Activated naive CD8-positive, alpha-beta T cell (primary cell): ENCODE measurements around the gene SS18L1.

ENCODE experiments used
- H3K27ac Mint-ChIP-seq: one replicate; pipeline ENCODE4 v1.8.0; 2021; ENCODE audit warnings: mixed read lengths
- H3K27me3 Mint-ChIP-seq: one replicate; pipeline ENCODE4 v1.8.0; 2021; ENCODE audit warnings: mixed read lengths
- H3K36me3 Mint-ChIP-seq: one replicate; pipeline ENCODE4 v1.8.0; 2021; ENCODE audit warnings: mixed read lengths
- H3K4me1 Mint-ChIP-seq: one replicate; pipeline ENCODE4 v1.8.0; 2021; ENCODE audit warnings: low read depth, mixed read lengths
- H3K4me3 Mint-ChIP-seq: one replicate; pipeline ENCODE4 v1.8.0; 2021; ENCODE audit warnings: mild to moderate bottlenecking, mixed read lengths
- H3K9me3 Mint-ChIP-seq: one replicate; pipeline ENCODE4 v1.8.0; 2021; ENCODE audit warnings: low read depth, mixed read lengths

The SS18L1 gene

DNA sequence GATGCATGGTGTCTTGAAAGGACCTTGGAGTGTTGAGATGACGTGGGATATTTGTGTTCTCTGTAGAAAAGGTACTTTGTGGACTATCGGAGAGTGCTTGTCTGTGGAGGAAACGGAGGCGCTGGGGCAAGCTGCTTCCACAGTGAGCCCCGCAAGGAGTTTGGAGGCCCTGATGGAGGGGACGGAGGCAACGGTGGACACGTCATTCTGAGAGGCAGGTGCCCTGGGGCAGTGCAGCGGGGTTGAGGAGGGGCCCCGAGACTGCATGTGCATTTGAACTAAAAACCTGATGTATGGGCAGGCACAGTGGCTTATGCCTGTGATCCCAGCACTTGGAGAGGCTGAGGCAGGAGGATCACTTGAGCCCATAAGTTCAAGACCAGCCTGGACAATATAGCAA, 52.2 kb downstream of the SS18L1 start:
- peaks cover 7% of the 10 kb centered on the region for H3K36me3 Mint-ChIP-seq
- no peaks in the 10 kb centered on the region for H3K9me3 Mint-ChIP-seq
- H3K4me3 Mint-ChIP-seq = no peak overlapping the region
- no peak overlapping the region for H3K27ac Mint-ChIP-seq
- H3K27me3 Mint-ChIP-seq = no peaks in the 10 kb centered on the region
- peaks cover 1% of the 10 kb centered on the region for H3K4me1 Mint-ChIP-seq

DNA sequence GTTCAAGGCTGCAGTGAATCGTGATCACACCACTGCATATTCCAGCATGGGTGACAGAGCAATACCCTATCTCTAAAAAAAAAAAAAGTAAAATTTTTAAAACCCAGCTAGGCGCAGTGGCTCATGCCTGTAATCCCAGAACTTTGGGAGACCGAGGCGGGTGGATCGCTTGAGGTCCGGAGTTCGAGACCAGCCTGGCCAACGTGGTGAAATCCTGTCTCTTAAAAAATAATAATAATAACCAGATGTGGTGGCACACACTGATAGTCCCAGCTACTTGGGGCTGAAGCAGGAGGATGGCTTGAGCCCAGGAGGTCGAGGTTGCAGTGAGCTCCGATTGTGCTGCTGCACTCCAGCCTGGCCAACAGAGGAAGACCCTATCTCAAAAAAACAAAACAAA, 52.7 kb downstream of the SS18L1 start:
- Mint-ChIP-seq H3K4me3 (no peak overlapping the region), H3K36me3 (peaks cover 7% of the 10 kb centered on the region), H3K27me3 (no peaks in the 10 kb centered on the region), H3K4me1 (peaks cover 1% of the 10 kb centered on the region), H3K27ac (no peak overlapping the region), H3K9me3 (no peaks in the 10 kb centered on the region)

DNA sequence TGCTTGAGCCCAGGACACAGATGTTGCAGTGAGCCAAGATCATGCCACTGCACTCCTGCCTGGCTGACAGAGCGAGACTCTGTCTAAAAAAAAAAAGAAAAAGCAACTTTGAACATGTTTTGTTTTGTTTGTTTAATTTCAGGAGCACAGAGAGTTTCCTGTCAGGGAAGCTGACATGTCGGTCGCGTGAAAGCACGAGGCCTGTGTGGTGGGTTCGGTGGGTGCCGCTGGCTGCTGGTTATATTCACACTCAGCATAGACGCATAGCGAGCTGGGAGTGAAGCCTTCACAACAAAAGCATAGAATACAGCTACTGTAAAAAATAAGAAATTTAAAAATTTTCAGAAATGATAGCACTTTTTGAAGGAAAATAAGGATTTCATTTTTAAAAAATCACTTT, 53.7 kb downstream of the SS18L1 start:
- peaks cover 1% of the 10 kb centered on the region for H3K4me1 Mint-ChIP-seq
- no peaks in the 10 kb centered on the region for H3K27me3 Mint-ChIP-seq
- H3K4me3 Mint-ChIP-seq = no peak overlapping the region
- H3K36me3 Mint-ChIP-seq = peaks cover 7% of the 10 kb centered on the region
- no peaks in the 10 kb centered on the region for H3K9me3 Mint-ChIP-seq
- no peak overlapping the region for H3K27ac Mint-ChIP-seq

DNA sequence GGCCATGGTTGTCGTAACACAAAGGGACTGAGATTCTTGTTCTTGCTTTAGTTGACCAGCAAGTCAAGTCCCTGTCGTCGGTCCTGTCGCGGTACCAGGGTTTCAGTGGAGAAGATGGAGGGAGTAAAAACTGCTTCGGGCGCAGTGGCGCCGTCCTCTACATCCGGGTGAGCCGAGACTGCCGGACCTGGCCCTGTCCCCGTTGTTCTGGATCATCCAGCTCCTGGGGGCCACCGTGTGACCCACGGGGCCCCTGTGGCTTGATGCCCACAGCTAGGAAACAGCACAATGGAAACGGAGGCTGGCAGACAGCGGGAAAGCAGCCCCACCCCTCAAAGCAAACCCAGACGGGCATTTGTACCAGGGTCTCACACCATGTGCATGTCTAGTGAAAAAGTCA, 54.2 kb downstream of the SS18L1 start:
- H3K4me3 Mint-ChIP-seq = no peak overlapping the region
- peaks cover 1% of the 10 kb centered on the region for H3K4me1 Mint-ChIP-seq
- H3K36me3 Mint-ChIP-seq = peaks cover 7% of the 10 kb centered on the region
- H3K9me3 Mint-ChIP-seq = no peaks in the 10 kb centered on the region
- H3K27ac Mint-ChIP-seq = no peak overlapping the region
- no peaks in the 10 kb centered on the region for H3K27me3 Mint-ChIP-seq

DNA sequence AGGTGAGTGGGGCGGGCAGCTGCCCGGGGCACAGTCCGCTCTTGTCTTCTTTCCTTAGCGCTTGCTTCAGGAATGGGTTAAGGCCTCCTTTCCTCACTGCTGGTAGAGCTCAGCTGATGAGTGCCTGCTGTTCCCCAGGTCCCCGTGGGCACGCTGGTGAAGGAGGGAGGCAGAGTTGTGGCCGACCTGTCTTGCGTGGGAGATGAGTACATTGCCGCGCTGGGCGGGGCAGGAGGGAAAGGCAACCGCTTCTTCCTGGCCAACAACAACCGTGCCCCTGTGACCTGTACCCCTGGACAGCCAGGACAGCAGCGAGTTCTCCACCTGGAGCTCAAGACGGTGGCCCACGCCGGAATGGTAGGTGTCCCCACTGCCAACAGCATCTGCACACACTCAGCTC, 54.9 kb downstream of the SS18L1 start:
- H3K36me3 Mint-ChIP-seq = peaks cover 7% of the 10 kb centered on the region
- peaks cover 1% of the 10 kb centered on the region for H3K4me1 Mint-ChIP-seq
- no peaks in the 10 kb centered on the region for H3K27me3 Mint-ChIP-seq
- H3K4me3 Mint-ChIP-seq = no peak overlapping the region
- no peak overlapping the region for H3K27ac Mint-ChIP-seq
- no peaks in the 10 kb centered on the region for H3K9me3 Mint-ChIP-seq

DNA sequence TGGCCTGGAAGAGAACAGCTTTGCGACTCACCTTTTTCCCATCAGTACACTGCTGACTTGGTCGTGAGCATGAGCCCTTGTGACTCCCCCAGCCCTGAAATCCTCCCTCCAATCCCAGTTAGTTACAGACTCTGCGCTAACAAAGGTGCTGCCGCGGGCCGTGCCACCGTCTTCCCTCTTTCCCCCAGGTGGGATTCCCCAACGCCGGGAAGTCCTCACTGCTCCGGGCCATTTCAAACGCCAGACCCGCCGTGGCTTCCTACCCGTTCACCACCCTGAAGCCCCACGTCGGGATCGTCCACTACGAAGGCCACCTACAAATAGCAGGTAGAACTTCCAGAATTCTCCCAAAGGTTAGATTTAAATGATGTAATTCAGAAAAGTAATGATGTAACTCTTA, 55.4 kb downstream of the SS18L1 start:
- no peaks in the 10 kb centered on the region for H3K9me3 Mint-ChIP-seq
- H3K4me3 Mint-ChIP-seq = no peak overlapping the region
- H3K27me3 Mint-ChIP-seq = no peaks in the 10 kb centered on the region
- no peak overlapping the region for H3K27ac Mint-ChIP-seq
- peaks cover 1% of the 10 kb centered on the region for H3K4me1 Mint-ChIP-seq
- H3K36me3 Mint-ChIP-seq = peaks cover 7% of the 10 kb centered on the region

DNA sequence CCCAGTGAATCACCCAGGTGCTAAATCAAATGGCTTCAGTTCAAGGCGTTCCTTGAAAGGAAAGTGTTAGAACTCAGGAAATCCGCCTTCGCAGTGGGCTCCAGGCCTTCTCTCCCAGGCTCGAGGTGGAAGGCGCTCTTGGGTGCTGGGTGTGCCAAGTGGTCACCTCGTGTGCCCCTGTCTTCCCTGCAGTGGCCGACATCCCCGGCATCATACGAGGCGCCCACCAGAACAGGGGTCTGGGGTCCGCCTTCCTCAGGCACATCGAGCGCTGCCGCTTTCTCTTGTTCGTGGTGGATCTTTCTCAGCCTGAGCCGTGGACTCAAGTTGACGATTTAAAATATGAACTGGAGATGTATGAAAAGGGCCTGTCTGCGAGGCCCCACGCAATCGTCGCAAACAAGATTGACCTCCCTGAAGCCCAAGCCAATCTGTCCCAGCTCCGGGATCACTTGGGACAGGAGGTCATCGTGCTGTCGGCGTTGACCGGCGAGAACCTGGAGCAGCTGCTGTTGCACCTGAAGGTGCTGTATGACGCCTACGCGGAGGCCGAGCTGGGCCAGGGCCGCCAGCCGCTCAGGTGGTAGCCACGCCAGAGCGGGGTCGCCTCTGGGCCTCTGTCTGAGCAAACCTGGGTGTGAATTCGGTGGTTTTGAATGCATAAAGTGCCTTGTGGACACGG, 57.1 kb downstream of the SS18L1 start:
- Mint-ChIP-seq H3K36me3 (peaks cover 5% of the 10 kb centered on the region), H3K27me3 (no peaks in the 10 kb centered on the region), H3K4me3 (no peak overlapping the region), H3K27ac (no peak overlapping the region), H3K9me3 (no peaks in the 10 kb centered on the region), H3K4me1 (no peaks in the 10 kb centered on the region)

DNA sequence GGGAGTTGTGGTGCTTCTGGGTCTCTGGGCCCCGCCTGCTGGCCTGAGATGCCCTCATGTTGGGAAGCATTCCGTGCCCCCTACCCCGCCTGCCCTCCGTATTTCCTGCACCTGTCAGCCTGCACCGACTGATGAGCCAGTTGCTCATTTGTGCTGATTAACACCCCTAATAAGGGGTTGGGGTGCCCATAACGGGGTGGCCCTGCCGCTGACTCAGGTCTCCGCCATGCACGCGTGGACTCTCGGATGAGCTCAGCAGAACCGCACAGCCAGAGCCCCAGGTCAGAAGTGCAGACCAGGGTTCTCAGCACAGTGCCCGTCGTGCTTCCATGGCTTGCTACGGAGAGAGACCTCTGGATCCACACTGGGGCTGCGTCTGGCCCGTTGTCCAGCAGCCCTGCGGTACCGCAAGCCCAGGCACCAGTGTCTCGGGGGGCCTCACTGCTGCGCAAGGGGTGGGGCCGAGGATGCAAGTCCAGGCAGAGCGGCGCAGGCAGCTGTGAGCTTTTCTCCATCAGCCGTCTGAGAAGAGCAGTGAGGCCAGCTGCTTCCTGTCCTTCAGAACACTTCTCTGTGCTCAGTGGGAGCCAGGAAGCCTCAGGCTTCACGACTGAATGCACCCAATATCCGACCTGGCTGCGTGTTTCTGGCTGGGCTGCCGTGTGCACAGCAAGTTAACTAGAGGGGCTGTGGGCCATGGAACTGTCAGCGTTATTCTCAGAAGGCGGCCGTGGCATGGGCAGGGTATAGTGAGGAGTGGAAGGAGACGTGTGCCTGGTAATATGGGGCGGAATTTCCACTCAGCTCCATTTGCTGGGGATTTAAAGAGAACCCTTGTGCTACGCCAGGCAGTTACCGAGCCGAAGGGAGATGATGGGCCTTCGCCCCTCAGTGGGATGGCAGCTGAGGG, 57.9 kb downstream of the SS18L1 start:
- Mint-ChIP-seq H3K27me3 (no peaks in the 10 kb centered on the region), H3K9me3 (no peaks in the 10 kb centered on the region), H3K27ac (no peak overlapping the region), H3K4me1 (no peaks in the 10 kb centered on the region), H3K36me3 (peaks cover 4% of the 10 kb centered on the region), H3K4me3 (no peak overlapping the region)

DNA sequence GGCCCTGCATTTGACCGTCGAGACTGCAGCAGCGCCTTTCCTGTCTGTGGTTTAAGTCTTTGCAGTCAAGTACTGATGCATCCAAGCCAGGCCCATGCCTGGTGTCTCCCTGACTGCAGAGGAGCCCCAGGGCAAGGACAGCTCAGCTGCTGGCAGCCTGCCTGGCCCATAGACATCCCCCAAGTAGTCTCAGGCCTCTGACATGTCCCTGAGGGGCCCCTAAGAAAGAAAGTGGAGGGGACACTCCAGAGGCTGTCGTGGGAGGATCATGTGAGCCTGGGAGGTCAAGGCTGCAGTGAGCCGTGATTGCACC, 58.5 kb downstream of the SS18L1 start:
- H3K4me3 Mint-ChIP-seq = no peak overlapping the region
- H3K36me3 Mint-ChIP-seq = peaks cover 4% of the 10 kb centered on the region
- H3K27me3 Mint-ChIP-seq = no peaks in the 10 kb centered on the region
- no peaks in the 10 kb centered on the region for H3K4me1 Mint-ChIP-seq
- no peaks in the 10 kb centered on the region for H3K9me3 Mint-ChIP-seq
- no peak overlapping the region for H3K27ac Mint-ChIP-seq

DNA sequence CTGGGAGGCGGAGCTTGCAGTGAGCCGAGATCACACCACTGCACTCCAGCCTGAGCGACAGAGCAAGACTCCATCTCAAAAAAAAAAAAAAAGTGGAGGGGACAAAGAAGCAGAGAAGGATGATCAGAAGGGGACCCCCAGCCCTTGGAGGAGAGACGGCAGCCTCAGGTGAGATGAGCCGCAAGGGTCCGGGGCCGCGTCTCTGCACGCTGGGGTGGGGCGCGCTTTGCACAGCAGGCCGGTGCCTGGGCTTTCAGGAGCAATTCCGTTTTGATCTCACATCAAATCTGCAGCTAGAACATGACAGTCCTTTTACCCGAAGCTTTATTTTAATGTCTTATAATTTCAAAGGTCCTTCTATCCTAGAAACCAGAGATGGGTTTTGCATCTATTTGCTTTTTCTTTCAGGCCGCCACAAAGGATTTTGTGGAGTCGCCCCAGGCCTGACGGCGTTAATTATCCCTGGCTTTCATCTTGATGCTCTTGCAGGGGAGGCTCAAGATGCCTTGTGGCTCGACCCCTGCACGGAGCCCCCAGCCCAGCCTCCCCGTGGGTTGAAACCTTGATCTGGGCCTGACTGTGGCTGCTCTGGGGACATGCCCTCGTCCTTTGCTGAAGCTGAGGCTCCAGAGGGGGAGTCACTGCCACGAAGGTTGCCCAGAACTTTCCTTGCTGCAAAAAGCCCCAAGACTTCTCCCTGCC, 59.3 kb downstream of the SS18L1 start:
- Mint-ChIP-seq H3K9me3 (no peaks in the 10 kb centered on the region), H3K4me3 (no peak overlapping the region), H3K36me3 (peaks cover 4% of the 10 kb centered on the region), H3K4me1 (no peaks in the 10 kb centered on the region), H3K27ac (no peak overlapping the region), H3K27me3 (no peaks in the 10 kb centered on the region)

DNA sequence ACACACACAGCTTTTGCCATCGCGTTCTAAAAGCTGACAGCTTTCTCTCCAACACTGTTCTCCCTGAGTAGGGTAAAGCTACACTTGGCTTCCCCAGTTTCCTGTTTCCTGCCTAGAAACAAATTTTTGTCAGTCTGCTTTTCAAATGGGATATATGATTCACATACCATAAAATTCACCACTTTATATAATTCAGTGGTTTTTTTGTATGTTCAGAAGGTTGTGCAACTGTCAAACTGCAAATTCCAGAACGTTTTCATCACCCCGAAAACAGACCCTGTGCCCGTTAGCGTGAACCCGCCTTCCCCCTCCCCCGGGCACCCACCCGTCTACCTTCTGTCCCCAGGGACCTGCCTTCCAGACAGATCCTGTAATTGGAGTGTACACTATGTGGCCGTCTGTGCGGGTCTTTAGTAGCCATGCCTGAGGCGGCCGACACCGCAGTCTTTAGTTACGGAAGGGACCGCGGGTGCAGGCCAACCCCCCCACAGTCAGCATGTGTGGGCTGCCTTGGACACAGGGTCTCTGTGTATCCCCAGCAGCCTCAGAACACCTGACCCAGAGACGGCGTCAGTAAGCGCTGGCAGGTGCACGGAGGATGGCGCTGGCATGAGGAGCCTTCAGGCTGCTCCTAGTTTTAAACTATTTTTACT, 59.9 kb downstream of the SS18L1 start:
- H3K27ac Mint-ChIP-seq = no peak overlapping the region
- H3K4me3 Mint-ChIP-seq = no peak overlapping the region
- no peaks in the 10 kb centered on the region for H3K27me3 Mint-ChIP-seq
- H3K4me1 Mint-ChIP-seq = no peaks in the 10 kb centered on the region
- peaks cover 4% of the 10 kb centered on the region for H3K36me3 Mint-ChIP-seq
- no peaks in the 10 kb centered on the region for H3K9me3 Mint-ChIP-seq

DNA sequence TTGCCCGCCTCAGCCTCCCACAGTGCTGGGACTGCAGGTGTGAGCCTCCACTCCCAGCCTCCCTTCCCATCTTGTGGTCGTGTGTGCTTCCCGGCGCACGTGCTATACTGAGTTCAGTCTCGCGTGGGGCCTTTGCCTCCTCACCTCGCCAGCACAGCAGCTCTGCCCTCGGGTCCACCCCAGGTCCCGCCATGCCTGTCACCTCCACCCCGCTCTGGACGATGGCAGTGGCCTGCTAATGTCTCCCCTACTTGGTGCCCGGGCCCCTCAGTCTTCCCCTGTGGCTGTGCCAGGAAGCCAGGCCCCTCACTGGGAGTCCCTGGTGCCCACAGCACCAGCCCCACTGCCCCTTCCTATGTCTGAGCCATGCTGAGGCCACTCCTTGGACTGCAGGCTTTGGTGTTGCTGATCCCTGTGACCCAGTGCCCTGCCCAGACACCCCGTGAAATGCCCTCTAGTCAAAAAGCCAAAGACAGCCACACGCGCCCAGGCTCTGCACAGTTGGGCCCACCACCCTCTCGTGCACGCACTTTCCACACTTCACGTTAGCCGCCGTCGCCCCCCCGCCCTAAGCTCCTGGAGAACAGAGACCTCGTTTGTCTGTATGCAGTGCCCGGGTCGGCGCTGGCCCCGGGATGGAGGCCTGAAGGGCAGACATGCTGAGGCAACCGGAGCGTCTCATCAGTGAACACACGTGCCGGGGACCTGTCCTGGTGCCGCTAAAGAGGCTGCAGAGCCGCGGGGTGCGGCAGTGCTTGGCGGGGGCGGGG, 62.2 kb downstream of the SS18L1 start:
- no peaks in the 10 kb centered on the region for H3K36me3 Mint-ChIP-seq
- no peak overlapping the region for H3K4me3 Mint-ChIP-seq
- H3K27ac Mint-ChIP-seq = no peak overlapping the region
- H3K27me3 Mint-ChIP-seq = no peaks in the 10 kb centered on the region
- H3K9me3 Mint-ChIP-seq = no peaks in the 10 kb centered on the region
- no peaks in the 10 kb centered on the region for H3K4me1 Mint-ChIP-seq

DNA sequence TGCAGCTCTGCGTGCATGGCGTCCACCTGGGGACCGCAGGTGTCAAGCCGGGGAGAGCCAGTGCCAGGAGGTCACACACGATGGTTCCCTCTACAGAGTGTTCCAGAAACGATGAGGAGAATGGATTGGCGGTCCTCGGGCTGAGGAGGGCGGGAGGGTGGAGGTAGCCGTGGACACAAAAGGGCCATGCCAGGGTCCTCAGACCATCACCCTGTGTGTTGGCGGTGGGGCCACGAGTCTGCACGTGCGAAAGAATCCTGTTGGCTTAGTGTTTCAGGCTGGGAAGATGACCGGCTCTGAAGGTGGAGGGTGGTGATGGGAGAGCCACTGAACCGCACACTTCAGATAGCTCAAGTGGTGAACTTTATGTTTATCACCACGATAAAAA, 62.8 kb downstream of the SS18L1 start:
- H3K4me3 Mint-ChIP-seq = no peak overlapping the region
- H3K4me1 Mint-ChIP-seq = no peaks in the 10 kb centered on the region
- H3K9me3 Mint-ChIP-seq = no peaks in the 10 kb centered on the region
- no peaks in the 10 kb centered on the region for H3K27me3 Mint-ChIP-seq
- H3K27ac Mint-ChIP-seq = no peak overlapping the region
- H3K36me3 Mint-ChIP-seq = no peaks in the 10 kb centered on the region

DNA sequence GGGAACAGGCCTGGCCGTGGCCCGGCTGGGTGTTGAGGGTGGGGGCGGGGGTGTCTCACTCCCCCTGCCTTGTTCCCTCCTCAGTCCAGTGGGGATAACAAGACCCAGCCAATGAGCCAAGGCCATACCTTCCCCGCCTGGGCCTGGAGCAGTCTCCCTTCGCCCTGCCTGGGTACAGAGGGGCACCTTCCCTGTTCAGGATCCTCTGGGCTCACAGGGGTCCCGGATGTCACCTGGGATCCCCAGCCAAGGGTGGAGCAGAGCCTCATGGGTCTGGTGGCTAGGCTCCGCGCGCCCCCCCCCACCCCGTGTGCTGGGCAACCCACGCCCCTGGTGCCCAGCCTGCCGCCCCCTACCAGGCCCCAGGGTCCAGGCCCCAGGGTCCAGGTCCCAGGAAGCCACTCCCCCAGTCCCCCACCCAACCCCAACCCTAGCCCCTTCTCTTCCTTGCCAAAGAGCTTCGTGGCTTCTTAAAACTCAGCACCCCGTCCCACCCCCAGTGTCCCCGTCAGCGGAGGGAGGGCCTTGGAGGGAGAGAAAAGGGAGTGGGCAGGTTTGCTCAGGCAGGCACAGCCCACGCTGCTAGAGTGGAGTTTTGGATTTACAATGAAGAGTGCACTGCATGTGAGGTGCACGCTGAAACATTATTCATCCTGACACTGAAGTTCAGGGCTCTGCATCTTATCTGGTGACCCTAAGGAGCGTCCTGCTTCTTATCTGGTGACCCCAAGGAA, 64.7 kb downstream of the SS18L1 start:
- Mint-ChIP-seq H3K36me3 (no peaks in the 10 kb centered on the region), H3K27me3 (no peaks in the 10 kb centered on the region), H3K9me3 (no peaks in the 10 kb centered on the region), H3K4me1 (no peaks in the 10 kb centered on the region), H3K4me3 (no peak overlapping the region), H3K27ac (no peak overlapping the region)
